Thoracic aorta endothelial cell (primary cell): ENCODE measurements around the gene RPL26. TPM values are rescaled to one million over a fixed set of nuclear protein-coding genes. Genes with fewer than 3 reads are reported as not detected.

ENCODE experiments used
- small RNA-seq: library from RNA; depleted of rRNA; stranded (forward); fragments of <200 nt; gene quantifications from one replicate; pipeline ENCODE3, GENCODE V24; 2012
- total RNA-seq: library from RNA; depleted of rRNA; stranded (reverse); fragments of >200 nt; gene quantifications from 2 replicates; pipeline ENCODE4 v1.2.3, GENCODE V29; 2012

Gene RPL26
- total RNA-seq: 3,949 and 3,967 TPM in 2 replicates

GRCh38 chr17:8383143-8383822 is at the start of gene RPL26:
Gene RPL26 (minus strand): TSS chr17:8383193. CDS start chr17:8382310, 883 bp downstream.

DNA sequence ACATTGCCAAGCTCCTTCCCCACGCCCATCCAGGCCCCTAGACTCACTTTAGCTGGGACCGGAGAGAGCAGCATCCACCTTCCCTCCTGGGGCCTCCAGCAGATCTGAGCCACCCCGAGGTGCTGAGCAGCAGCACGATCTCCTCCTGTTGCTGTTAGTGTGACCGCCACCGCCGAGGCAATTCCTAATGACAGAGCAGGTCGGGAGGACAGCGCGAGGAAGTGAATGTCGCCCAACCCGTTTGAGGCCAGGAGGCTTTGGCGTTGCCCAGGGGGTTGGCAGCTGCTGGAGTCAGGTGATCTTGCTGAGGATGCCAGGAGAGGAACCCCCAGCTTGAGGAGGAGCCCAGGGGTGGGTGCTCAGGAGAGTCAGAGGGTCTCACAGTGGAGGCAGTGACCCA is 14.6 kb upstream of the RPL26 start, which contains the start of gene RNF222:
Gene RNF222 (minus strand): TSS at position 192 of the 400 bp plus-strand sequence. CDS start 4,366 bp downstream, outside the sequence.

GRCh38 chr17:8376271-8377067 is 6.5 kb downstream of the RPL26 start, which contains the start of gene KRABD2:
Gene KRABD2 (minus strand): TSS chr17:8376704.

GRCh38 chr17:8339540-8339939 is 43.5 kb downstream of the RPL26 start, which contains the start of gene ODF4:
Gene ODF4 (plus strand): TSS chr17:8339840. CDS start chr17:8340052, 212 bp downstream.

Small RNA genes lying within 50 kb of the gene (small RNA-seq; reads per million reads assigned to genes)
- gene RF00265: not detected

Other genes with a start within 250 kb of the RPL26 start
- gene PER1, start 230.8 kb downstream of the RPL26 start, total RNA-seq: 10.5 and 11.0 TPM in 2 replicates
- gene VAMP2, start 220.2 kb downstream of the RPL26 start, total RNA-seq: 5.1 and 6.6 TPM in 2 replicates
- gene TMEM107, start 206.8 kb downstream of the RPL26 start, total RNA-seq: 23.1 and 26.4 TPM in 2 replicates
- 6.1 and 7.7 TPM in 2 replicates for gene BORCS6, start 193.0 kb downstream of the RPL26 start, total RNA-seq
- 45.9 and 66.0 TPM in 2 replicates for gene AURKB, start 172.6 kb downstream of the RPL26 start, total RNA-seq
- gene CTC1, start 135.1 kb downstream of the RPL26 start, total RNA-seq: 16.9 and 17.8 TPM in 2 replicates
- 61.8 and 80.9 TPM in 2 replicates for gene PFAS, start 133.9 kb downstream of the RPL26 start, total RNA-seq
- 11.8 and 17.2 TPM in 2 replicates for gene RANGRF, start 94.5 kb downstream of the RPL26 start, total RNA-seq
- 0.80 and 1.5 TPM in 2 replicates for gene SLC25A35, start 87.8 kb downstream of the RPL26 start, total RNA-seq
- gene ARHGEF15, start 73.0 kb downstream of the RPL26 start, total RNA-seq: 36.8 and 43.4 TPM in 2 replicates
- not detected in 2 replicates for gene ODF4, start 43.4 kb downstream of the RPL26 start, total RNA-seq
- gene RNF222, start 14.6 kb upstream of the RPL26 start, total RNA-seq: not detected in 2 replicates
- 61.8 and 62.6 TPM in 2 replicates for gene NDEL1, start 52.7 kb upstream of the RPL26 start, total RNA-seq
- gene MYH10, start 247.5 kb upstream of the RPL26 start, total RNA-seq: 60.2 and 81.0 TPM in 2 replicates